Fibroblast of villous mesenchyme (primary cell): ENCODE results near the gene ATOH7. TPM values are rescaled to one million over a fixed set of nuclear protein-coding genes. Genes with fewer than 3 reads are reported as not detected.

ENCODE experiments used
- DNase-seq: peaks from one replicate; pipeline ENCODE4 v3.0.0-alpha.2; 2010; ENCODE audit warnings: low read depth
- H3K4me3 ChIP-seq: 2 replicates; pipeline ENCODE4 v1.5.1; 2011; ENCODE audit warnings: low read depth, mild to moderate bottlenecking, low read length
- CTCF ChIP-seq: IDR thresholded peaks from 2 replicates; pipeline ENCODE4 v1.5.1; 2012; ENCODE audit warnings: low read depth, mild to moderate bottlenecking, low read length; ENCODE audit not compliant: insufficient read depth
- total RNA-seq: library from RNA; depleted of rRNA; stranded (reverse); fragments of >200 nt; gene quantifications from 2 replicates; pipeline ENCODE4 v1.2.3, GENCODE V29; 2012

The ATOH7 gene
- total RNA-seq, 1 donor, result not detected

- TF ChIP-seq CTCF, result no peak
- DNase-seq, result no peak
- H3K4me3 ChIP-seq, result no peak overlapping the region
These were observed 3.7 kb upstream of the ATOH7 start for GRCh38 chr10:68235581-68235980.

- TF ChIP-seq CTCF, result no peak
- no peak overlapping the region for H3K4me3 ChIP-seq
- DNase-seq, result no peak
These were observed 3.2 kb upstream of the ATOH7 start for GRCh38 chr10:68235111-68235510.

- DNase-seq, result no peak
- H3K4me3 ChIP-seq, result no peak overlapping the region
- TF ChIP-seq CTCF, result no peak
These were observed 1.1 kb upstream of the ATOH7 start for GRCh38 chr10:68233046-68233445.

- DNase-seq, result peak; percentile 62
- peak overlapping the region; percentile 69 for H3K4me3 ChIP-seq
- peak; percentile 9 for TF ChIP-seq CTCF
These were observed 652 bp downstream of the ATOH7 start for GRCh38 chr10:68231106-68231816.

- no peak for TF ChIP-seq CTCF
- no peak overlapping the region for H3K4me3 ChIP-seq
- DNase-seq, result no peak
These were observed 1.6 kb downstream of the ATOH7 start for GRCh38 chr10:68230268-68230667.

- no peak for TF ChIP-seq CTCF
- peak; percentile 7 for DNase-seq
- no peak overlapping the region for H3K4me3 ChIP-seq
These were observed 7.1 kb downstream of the ATOH7 start for GRCh38 chr10:68224810-68225209.

GRCh38 chr10:68223535-68224165, 8.3 kb downstream of the ATOH7 start:
- no peak for TF ChIP-seq CTCF
- no peak for DNase-seq
- H3K4me3 ChIP-seq, result no peak overlapping the region
